NCI-H2029 (cell line): ENCODE data around the gene SLU7.
A peak's percentile ranks its signal among the peaks of the same experiment; 100 is the strongest.

Source experiments
- DNase-seq: peaks from one replicate; lab custom pipeline; 2025; lab: John Stamatoyannopoulos, UW

Gene SLU7

GRCh38 chr5:160367261-160367660 is 51.6 kb downstream of the SLU7 start:
- no peak for DNase-seq

- no peak for DNase-seq
These were observed 52.7 kb downstream of the SLU7 start for GRCh38 chr5:160366230-160366629.

GRCh38 chr5:160363660-160364395 is 55.1 kb downstream of the SLU7 start:
- DNase-seq: no peak

GRCh38 chr5:160363211-160363610 is 55.7 kb downstream of the SLU7 start:
- peak; percentile 7 for DNase-seq

- DNase-seq: no peak
These were observed 57.2 kb downstream of the SLU7 start for GRCh38 chr5:160361624-160362228.

- DNase-seq: no peak
These were observed 58.6 kb downstream of the SLU7 start for GRCh38 chr5:160360310-160360709.

GRCh38 chr5:160359816-160360215 is 59.1 kb downstream of the SLU7 start:
- DNase-seq: no peak

- DNase-seq: no peak
These were observed 59.6 kb downstream of the SLU7 start for GRCh38 chr5:160359242-160359641.

GRCh38 chr5:160357861-160358411 is 60.9 kb downstream of the SLU7 start:
- DNase-seq: no peak

GRCh38 chr5:160357394-160357793 is 61.5 kb downstream of the SLU7 start:
- DNase-seq: no peak

GRCh38 chr5:160356550-160357347 is 62.1 kb downstream of the SLU7 start:
- DNase-seq: no peak

GRCh38 chr5:160354666-160355065 is 64.2 kb downstream of the SLU7 start:
- DNase-seq: no peak

- no peak for DNase-seq
These were observed 65.5 kb downstream of the SLU7 start for GRCh38 chr5:160353379-160353778.

GRCh38 chr5:160352308-160352707 is 66.6 kb downstream of the SLU7 start:
- no peak for DNase-seq
